Hindlimb muscle (tissue), 1 donor: ENCODE measurements around the gene WNK4. TPM values are rescaled to one million over a fixed set of nuclear protein-coding genes. Genes with fewer than 3 reads are reported as not detected.

Source experiments
- DNase-seq: peaks from one replicate; pipeline ENCODE4 v3.0.0-alpha.2; 2013
- polyA plus RNA-seq: library from polyadenylated mRNA; unstranded; fragments of 120-200 nt; gene quantifications from one replicate; pipeline ENCODE4 v1.2.1, GENCODE V29; 2013; ENCODE audit not compliant: insufficient read length

WNK4 gene
- polyA plus RNA-seq, 1 donor, result 0.19 TPM

DNA sequence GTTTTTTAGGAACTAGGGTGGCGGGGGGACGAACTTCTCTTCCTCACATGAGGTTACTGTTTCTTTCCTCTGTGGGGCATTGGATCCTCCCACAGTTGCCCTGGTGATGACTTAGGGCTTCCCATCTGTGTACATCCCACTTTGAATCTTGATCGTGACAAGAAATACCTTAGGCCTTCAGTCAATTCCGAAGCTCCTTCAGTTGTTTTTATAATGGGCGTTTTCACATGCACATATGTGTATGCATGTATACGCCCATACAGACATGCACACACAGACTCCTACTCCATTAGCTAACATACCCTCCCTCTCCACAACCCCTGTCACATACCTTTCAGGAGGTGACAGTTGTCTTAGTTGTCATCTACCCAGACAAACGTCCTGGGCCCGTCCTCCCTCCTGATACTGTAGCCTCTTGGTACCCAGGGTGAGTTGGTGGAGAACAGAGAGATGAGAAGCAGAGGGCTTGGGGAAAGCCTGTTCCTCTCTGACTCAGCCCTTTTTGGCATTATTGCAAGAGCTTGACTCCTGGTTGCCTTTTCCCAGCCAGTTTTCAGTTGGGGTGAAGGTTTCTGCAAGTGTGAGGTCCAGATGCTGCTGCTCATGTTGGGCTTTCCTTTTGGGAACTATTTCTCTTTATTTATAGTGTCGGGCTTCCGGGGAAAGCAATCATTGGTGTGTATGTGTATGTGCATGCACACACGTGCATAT, 61.7 kb downstream of the WNK4 start:
- no peak for DNase-seq

DNA sequence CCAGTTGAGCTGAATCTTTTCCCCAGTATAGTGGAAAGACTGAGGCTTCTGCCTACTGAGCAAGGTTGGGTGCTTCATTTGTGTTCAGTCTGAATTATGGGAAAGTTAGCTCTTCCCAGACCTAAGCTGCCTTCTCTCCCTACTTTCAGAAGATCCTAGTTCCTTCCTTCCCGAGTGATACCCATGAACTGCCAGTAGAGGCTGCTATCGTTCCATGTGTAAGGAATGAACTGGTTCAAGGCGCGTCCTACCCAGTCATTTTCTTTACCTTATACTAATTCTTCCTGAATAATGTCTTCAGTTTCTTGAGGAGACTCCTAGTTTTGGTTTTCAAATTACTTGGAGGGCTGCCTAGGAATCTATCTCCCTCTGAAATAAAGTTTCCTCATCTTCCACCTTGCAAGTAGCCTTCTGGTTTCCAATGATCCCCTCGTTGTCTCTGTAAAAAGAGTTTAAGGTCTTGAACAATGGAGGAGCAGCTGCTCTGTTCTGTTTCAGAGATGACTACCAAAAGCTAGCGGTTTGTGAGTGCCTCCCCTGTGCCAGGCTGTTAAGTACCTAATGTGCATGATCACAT, 63.0 kb downstream of the WNK4 start:
- DNase-seq, result peak; percentile 40

DNA sequence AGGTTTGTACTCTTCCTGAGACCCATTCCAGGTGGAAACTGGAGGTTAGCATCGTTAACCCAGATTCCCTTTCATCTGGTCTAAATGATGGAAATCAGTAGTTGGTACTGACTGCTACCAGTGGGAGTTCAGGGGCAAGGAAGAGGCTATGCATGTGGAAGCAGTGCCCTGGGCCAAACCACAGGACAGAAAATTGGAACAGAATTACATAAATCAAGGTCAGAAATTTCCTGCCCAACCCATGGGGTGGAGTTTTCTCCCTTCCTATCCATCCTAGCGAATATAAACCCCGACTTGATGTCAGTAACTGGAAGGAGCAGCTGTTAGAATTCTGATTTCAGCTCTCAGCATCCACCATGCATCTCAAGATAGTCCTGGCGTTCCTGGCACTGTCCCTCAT, 63.9 kb downstream of the WNK4 start, which contains the start of gene AOC2:
TSS of gene AOC2 (plus strand) at position 310 of the 400 bp plus-strand sequence. CDS start at position 357, 47 bp downstream.
- DNase-seq, result no peak

DNA sequence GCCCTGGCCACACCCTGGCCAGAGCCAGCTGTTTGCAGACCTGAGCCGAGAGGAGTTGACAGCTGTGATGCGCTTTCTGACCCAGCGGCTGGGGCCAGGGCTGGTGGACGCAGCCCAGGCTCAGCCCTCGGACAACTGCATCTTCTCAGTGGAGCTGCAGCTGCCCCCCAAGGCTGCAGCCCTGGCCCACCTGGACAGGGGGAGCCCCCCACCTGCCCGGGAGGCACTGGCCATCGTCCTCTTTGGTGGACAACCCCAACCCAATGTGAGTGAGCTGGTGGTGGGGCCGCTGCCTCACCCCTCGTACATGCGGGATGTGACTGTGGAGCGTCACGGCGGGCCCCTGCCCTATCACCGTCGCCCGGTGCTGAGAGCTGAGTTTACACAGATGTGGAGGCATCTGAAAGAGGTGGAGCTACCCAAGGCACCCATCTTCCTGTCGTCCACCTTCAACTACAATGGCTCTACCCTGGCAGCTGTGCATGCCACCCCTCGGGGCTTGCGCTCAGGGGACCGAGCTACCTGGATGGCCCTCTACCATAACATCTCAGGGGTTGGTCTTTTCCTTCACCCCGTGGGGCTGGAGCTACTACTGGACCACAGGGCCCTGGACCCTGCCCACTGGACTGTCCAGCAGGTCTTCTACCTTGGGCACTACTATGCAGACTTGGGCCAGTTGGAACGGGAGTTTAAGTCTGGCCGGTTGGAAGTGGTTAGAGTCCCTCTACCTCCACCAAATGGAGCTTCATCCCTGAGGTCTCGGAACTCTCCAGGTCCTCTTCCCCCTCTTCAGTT, 64.5 kb downstream of the WNK4 start:
- DNase-seq, result no peak

DNA sequence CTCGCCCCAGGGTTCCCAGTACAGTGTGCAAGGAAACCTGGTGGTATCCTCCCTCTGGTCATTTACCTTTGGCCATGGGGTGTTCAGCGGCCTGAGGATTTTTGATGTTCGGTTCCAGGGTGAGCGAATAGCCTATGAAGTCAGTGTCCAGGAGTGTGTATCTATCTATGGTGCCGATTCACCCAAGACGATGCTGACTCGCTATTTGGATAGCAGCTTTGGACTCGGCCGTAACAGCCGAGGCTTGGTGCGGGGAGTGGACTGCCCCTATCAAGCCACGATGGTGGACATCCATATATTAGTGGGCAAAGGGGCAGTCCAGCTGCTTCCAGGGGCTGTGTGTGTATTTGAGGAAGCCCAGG, 65.1 kb downstream of the WNK4 start:
- no peak for DNase-seq

DNA sequence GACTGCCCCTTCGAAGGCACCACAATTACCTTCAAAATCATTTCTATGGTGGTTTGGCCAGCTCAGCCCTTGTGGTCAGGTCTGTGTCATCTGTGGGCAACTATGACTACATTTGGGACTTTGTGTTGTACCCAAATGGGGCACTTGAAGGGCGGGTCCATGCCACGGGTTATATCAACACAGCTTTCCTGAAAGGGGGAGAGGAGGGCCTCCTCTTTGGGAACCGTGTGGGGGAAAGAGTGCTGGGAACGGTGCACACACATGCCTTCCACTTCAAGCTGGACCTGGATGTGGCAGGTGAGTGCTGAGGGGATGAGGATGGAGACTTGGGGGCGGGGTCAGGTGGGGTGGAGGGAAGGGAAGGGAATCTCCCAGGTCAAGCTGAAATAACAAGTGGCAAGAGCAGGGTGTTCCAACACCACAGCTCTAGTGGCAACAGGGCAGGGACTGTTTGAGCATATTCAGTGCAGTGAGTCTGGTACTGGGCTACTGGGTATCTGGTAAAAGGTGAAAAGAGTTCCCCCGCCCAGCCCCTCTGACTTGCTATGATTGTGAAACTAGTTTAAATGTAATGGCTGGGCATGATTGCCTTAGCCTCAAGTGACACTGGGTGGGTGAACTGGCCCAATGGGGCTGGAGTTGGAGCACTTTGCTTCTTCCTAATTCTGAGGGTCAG, 65.6 kb downstream of the WNK4 start:
- no peak for DNase-seq

Other genes with a start within 250 kb of the WNK4 start
- gene NAGLU, start 244.4 kb upstream of the WNK4 start, polyA plus RNA-seq, result 22.7 TPM
- 3.3 TPM for gene HSD17B1, start 227.7 kb upstream of the WNK4 start, polyA plus RNA-seq
- gene COASY, start 218.5 kb upstream of the WNK4 start, polyA plus RNA-seq, result 28.6 TPM
- gene MLX, start 213.5 kb upstream of the WNK4 start, polyA plus RNA-seq, result 35.2 TPM
- 10.2 TPM for gene PSMC3IP, start 202.9 kb upstream of the WNK4 start, polyA plus RNA-seq
- gene RETREG3, start 171.2 kb upstream of the WNK4 start, polyA plus RNA-seq, result 39.5 TPM
- gene TUBG1, start 170.9 kb upstream of the WNK4 start, polyA plus RNA-seq, result 33.6 TPM
- 14.7 TPM for gene TUBG2, start 121.3 kb upstream of the WNK4 start, polyA plus RNA-seq
- 62.6 TPM for gene PLEKHH3, start 103.6 kb upstream of the WNK4 start, polyA plus RNA-seq
- 3.2 TPM for gene CCR10, start 98.8 kb upstream of the WNK4 start, polyA plus RNA-seq
- 12.1 TPM for gene CNTNAP1, start 98.1 kb upstream of the WNK4 start, polyA plus RNA-seq
- 27.3 TPM for gene EZH1, start 35.6 kb upstream of the WNK4 start, polyA plus RNA-seq
- gene RAMP2, start 19.4 kb upstream of the WNK4 start, polyA plus RNA-seq, result 69.2 TPM
- 30.0 TPM for gene VPS25, start 7.2 kb upstream of the WNK4 start, polyA plus RNA-seq
- gene COA3, start 18.1 kb downstream of the WNK4 start, polyA plus RNA-seq, result 53.5 TPM
- 0.70 TPM for gene CNTD1, start 18.3 kb downstream of the WNK4 start, polyA plus RNA-seq
- gene BECN1, start 43.7 kb downstream of the WNK4 start, polyA plus RNA-seq, result 49.3 TPM
- 48.1 TPM for gene PSME3, start 52.8 kb downstream of the WNK4 start, polyA plus RNA-seq
- 1.0 TPM for gene AOC2, start 64.0 kb downstream of the WNK4 start, polyA plus RNA-seq
- 27.0 TPM for gene AOC3, start 70.6 kb downstream of the WNK4 start, polyA plus RNA-seq
- not detected for gene G6PC1, start 120.2 kb downstream of the WNK4 start, polyA plus RNA-seq
- 56.9 TPM for gene AARSD1, start 183.8 kb downstream of the WNK4 start, polyA plus RNA-seq
- gene PTGES3L, start 199.5 kb downstream of the WNK4 start, polyA plus RNA-seq, result 69.1 TPM
- gene RUNDC1, start 200.0 kb downstream of the WNK4 start, polyA plus RNA-seq, result 9.6 TPM
- gene RPL27, start 217.8 kb downstream of the WNK4 start, polyA plus RNA-seq, result 2,367 TPM
- 7.2 TPM for gene IFI35, start 226.2 kb downstream of the WNK4 start, polyA plus RNA-seq
- 68.5 TPM for gene VAT1, start 241.8 kb downstream of the WNK4 start, polyA plus RNA-seq
- 0.45 TPM for gene RND2, start 244.6 kb downstream of the WNK4 start, polyA plus RNA-seq